B cell (primary cell): ENCODE data around the gene IRF9. TPM values are rescaled to one million over a fixed set of nuclear protein-coding genes. Genes with fewer than 3 reads are reported as not detected.

Experiments used
- ATAC-seq: fragments of 200-7000 bp; cut with Tn5 transposase; one replicate; pipeline ENCODE4 v1.10.0; 2021; ENCODE audit warnings: low read depth, mild to moderate bottlenecking, moderate number of reproducible peaks, moderate library complexity
- CTCF ChIA-PET: fragments of 350-600 bp; sonication (Branson Sonifier 250); formaldehyde crosslinking; loops from one replicate; lab custom pipeline; 2021; ENCODE audit warnings: antibody characterized with exemption, inconsistent platforms; lab: Charles Lee
- POLR2A ChIA-PET: fragments of 350-600 bp; sonication (Branson Sonifier 250); formaldehyde crosslinking; loops from one replicate; lab custom pipeline; 2021; ENCODE audit warnings: antibody characterized with exemption; lab: Charles Lee
- DNase-seq: peaks from one replicate; pipeline ENCODE4 v3.0.0; 2013
- H2AFZ ChIP-seq: 2 replicates; pipeline ENCODE4 v1.6.1; 2012; ENCODE audit warnings: mild to moderate bottlenecking, low read depth, low read length; ENCODE audit not compliant: insufficient read depth, poor library complexity, severe bottlenecking
- H3K27ac ChIP-seq, 2 donors: 1 replicate in 1 of 2; 2 replicates in 1 of 2; pipeline ENCODE4 v1.5.1; 2012 to 2013; ENCODE audit warnings: low read length in 2 of 2, mild to moderate bottlenecking in 2 of 2, moderate library complexity in 1 of 2
- H3K27me3 ChIP-seq, 4 experiments: fragments of 200-600 bp in 1 of 4; sonication (generic) in 1 of 4; replicated peaks in 1 of 4; 1 replicate in 2 of 4; 2 replicates in 2 of 4; pipeline versions ENCODE4 v1.6.1 to v1.7.0; 2013 to 2016; ENCODE audit warnings: low read length in 3 of 4, mild to moderate bottlenecking in 2 of 4, mixed read lengths in 1 of 4, moderate library complexity in 1 of 4; ENCODE audit not compliant: insufficient read depth in 4 of 4, control insufficient read depth in 3 of 4; ENCODE audit errors: control extremely low read depth in 1 of 4
- H3K36me3 ChIP-seq, 2 experiments: replicated peaks in 1 of 2; 1 replicate in 1 of 2; 2 replicates in 1 of 2; pipeline versions ENCODE4 v1.6.1 to v1.7.1; 2013; ENCODE audit warnings: low read length in 1 of 2; ENCODE audit not compliant: insufficient read depth in 2 of 2, control insufficient read depth in 1 of 2; ENCODE audit errors: control extremely low read depth in 1 of 2, extremely low read depth in 1 of 2
- H3K4me1 ChIP-seq, 2 donors: fragments of 200-600 bp in 1 of 2; sonication (generic) in 1 of 2; 1 replicate in 1 of 2; 2 replicates in 1 of 2; pipeline versions ENCODE4 v1.5.1 to v1.6.1; 2013 to 2017; ENCODE audit warnings: low read length in 2 of 2; ENCODE audit not compliant: control insufficient read depth in 2 of 2, insufficient read depth in 2 of 2
- H3K4me2 ChIP-seq: replicated peaks from 2 replicates; pipeline ENCODE3; 2012; ENCODE audit warnings: mild to moderate bottlenecking, low read depth, low read length; ENCODE audit not compliant: poor library complexity, severe bottlenecking
- H3K4me3 ChIP-seq, 5 experiments: fragments of 200-600 bp in 1 of 5; sonication (generic) in 1 of 5; 1 replicate in 3 of 5; 2 replicates in 2 of 5; pipeline versions ENCODE4 v1.5.1 to v1.7.0; 2011 to 2016; ENCODE audit warnings: low read length in 4 of 5, mild to moderate bottlenecking in 4 of 5, low read depth in 2 of 5, control low read depth in 1 of 5, moderate library complexity in 1 of 5; ENCODE audit not compliant: insufficient read depth in 1 of 5; ENCODE audit errors: control extremely low read depth in 1 of 5, extremely low read depth in 1 of 5
- H3K79me2 ChIP-seq: fragments of 200-600 bp; sonication (generic); one replicate; pipeline ENCODE4 v1.6.0; 2016; ENCODE audit warnings: low read length; ENCODE audit not compliant: control insufficient read depth, insufficient read depth
- H3K9ac ChIP-seq: fragments of 200-600 bp; sonication (generic); 2 replicates; pipeline ENCODE4 v1.6.1; 2017; ENCODE audit warnings: mild to moderate bottlenecking, low read length, moderate library complexity
- H3K9me3 ChIP-seq, 3 donors: one replicate each; pipeline versions ENCODE4 v1.6.1 to v1.7.1; 2013; ENCODE audit warnings: low read length in 2 of 3; ENCODE audit not compliant: control insufficient read depth in 2 of 3, insufficient read depth in 1 of 3; ENCODE audit errors: control extremely low read depth in 1 of 3
- H4K20me1 ChIP-seq: 2 replicates; pipeline ENCODE4 v1.6.0; 2012; ENCODE audit warnings: mild to moderate bottlenecking, low read length; ENCODE audit not compliant: insufficient read depth, control insufficient read depth, poor library complexity, severe bottlenecking
- H3K27ac Mint-ChIP-seq: one replicate; pipeline ENCODE4 v1.8.0; 2021; ENCODE audit warnings: mixed read lengths
- H3K27me3 Mint-ChIP-seq: one replicate; pipeline ENCODE4 v1.8.0; 2021; ENCODE audit warnings: mixed read lengths
- H3K4me1 Mint-ChIP-seq: one replicate; pipeline ENCODE4 v1.8.0; 2021; ENCODE audit warnings: mixed read lengths
- H3K4me3 Mint-ChIP-seq: one replicate; pipeline ENCODE4 v1.8.0; 2021; ENCODE audit warnings: mixed read lengths
- H3K9me3 Mint-ChIP-seq: one replicate; pipeline ENCODE4 v1.8.0; 2022; ENCODE audit warnings: mixed read lengths; ENCODE audit not compliant: insufficient read depth
- EZH2 ChIP-seq: IDR thresholded peaks from 2 replicates; pipeline ENCODE4 v1.6.1; 2012; ENCODE audit warnings: borderline replicate concordance, low read depth, mild to moderate bottlenecking, moderate library complexity, low read length; ENCODE audit not compliant: insufficient read depth, poor library complexity, severe bottlenecking
- WGBS: methylation state at CpG from one replicate; pipeline ENCODE4 v1.1.5; 2013; ENCODE audit warnings: missing lambda C conversion rate; ENCODE audit not compliant: insufficient coverage; 5-methylcytosine and 5-hydroxymethylcytosine counted together
- intact Hi-C: fragments of 100-400 bp; cut with micrococcal nuclease; formaldehyde crosslinking; loops from one replicate; pipeline ENCODE4 v1.10.0; 2022
- polyA plus RNA-seq: library from polyadenylated mRNA; depleted of rRNA; stranded (reverse); fragments of >200 nt; gene quantifications from 2 replicates; pipeline ENCODE4 v1.2.3, GENCODE V29; 2012
- total RNA-seq, 2 donors: library from RNA; stranded (reverse); fragments of 120-200 nt in 1 of 2; gene quantifications; 1 replicate in 1 of 2; 2 replicates in 1 of 2; pipeline versions ENCODE4 v1.2.3 to v1.2.4, GENCODE V29; 2013 to 2022
- TF ChIP-seq, protein P1 (sequence below): fragments of 200-600 bp; IDR thresholded peaks from one replicate; pipeline ENCODE4 v1.8.0; 2022; ENCODE audit warnings: antibody characterized with exemption, mild to moderate bottlenecking

The IRF9 gene
- total and polyA plus RNA-seq, 2 donors (not counting 1 experiment from before 2014, with no cell fraction given), result 191 to 269 TPM

DNA sequence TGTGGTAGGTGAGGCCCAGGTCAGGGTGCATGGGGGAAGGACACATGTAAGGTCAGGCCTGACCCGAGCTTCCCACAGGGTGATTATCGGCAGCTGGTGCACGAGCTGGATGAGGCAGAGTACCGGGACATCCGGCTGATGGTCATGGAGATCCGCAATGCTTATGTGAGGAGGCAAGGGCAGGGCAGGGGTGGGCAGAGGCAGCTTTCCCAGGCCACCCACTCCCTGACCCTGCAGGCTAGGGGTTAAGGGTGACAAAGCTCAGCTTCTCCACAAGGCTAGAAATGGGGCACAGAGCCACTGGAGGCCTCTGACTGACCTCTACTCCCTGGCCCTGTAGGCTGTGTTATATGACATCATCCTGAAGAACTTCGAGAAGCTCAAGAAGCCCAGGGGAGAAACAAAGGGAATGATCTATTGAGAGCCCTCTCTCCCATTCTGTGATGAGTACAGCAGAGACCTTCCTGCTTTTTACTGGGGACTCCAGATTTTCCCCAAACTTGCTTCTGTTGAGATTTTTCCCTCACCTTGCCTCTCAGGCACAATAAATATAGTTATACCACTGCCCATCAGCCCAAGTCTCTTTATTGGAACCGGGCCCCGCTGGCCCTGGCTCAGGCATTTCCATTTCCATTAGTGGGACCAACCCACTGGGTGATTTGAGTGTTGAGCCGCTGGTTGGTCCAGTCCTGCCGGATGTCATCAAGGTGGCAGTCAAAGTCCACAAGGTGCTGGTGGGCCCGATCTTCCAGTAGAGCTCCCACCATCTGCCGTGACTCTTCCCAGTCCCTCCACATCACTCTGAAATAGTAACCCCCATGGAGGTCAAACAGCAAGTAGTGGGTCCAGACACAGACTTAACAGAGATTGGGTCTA lies 22.4 kb upstream of the IRF9 start:
- ATAC-seq (no peak), DNase-seq (no peak)
- H3K27ac Mint-ChIP-seq, result peak overlapping the region; percentile 47
- peaks cover 16% of the 10 kb centered on the region for H4K20me1 ChIP-seq
- peaks cover 58% of the 10 kb centered on the region for H3K4me1 Mint-ChIP-seq
- no peaks in the 10 kb centered on the region for H3K27me3 Mint-ChIP-seq
- intact Hi-C loops, result no loop called here
- peaks cover 27 to 41% of the 10 kb centered on the region in 2 donors for H3K4me1 ChIP-seq
- WGBS, result 95% methylated on average over 11 of the region's 13 CpGs
- no peak overlapping the region for H3K9ac ChIP-seq
- H3K79me2 ChIP-seq, result peaks cover 62% of the 10 kb centered on the region
- H3K9me3 ChIP-seq, result no peaks in the 10 kb centered on the region
- H3K9me3 Mint-ChIP-seq, result no peaks in the 10 kb centered on the region
- no peak overlapping the region for H2AFZ ChIP-seq
- H3K4me3 ChIP-seq, result no peak overlapping the region
- POLR2A ChIA-PET, result interaction anchor here (0.6 to 1.0 kb wide), 3 partner anchors 8 to 55 kb away, joined by 3 to 4 read pairs (median 3); partner anchors contain the start of genes DCAF11, NRL and PSME2
- no peak for TF ChIP-seq EZH2
- TF ChIP-seq, protein P1, sequence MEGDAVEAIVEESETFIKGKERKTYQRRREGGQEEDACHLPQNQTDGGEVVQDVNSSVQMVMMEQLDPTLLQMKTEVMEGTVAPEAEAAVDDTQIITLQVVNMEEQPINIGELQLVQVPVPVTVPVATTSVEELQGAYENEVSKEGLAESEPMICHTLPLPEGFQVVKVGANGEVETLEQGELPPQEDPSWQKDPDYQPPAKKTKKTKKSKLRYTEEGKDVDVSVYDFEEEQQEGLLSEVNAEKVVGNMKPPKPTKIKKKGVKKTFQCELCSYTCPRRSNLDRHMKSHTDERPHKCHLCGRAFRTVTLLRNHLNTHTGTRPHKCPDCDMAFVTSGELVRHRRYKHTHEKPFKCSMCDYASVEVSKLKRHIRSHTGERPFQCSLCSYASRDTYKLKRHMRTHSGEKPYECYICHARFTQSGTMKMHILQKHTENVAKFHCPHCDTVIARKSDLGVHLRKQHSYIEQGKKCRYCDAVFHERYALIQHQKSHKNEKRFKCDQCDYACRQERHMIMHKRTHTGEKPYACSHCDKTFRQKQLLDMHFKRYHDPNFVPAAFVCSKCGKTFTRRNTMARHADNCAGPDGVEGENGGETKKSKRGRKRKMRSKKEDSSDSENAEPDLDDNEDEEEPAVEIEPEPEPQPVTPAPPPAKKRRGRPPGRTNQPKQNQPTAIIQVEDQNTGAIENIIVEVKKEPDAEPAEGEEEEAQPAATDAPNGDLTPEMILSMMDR, result no peak
- peak overlapping the region; percentile 65 for H3K4me3 Mint-ChIP-seq
- H3K27ac ChIP-seq, result no peak overlapping the region
- peaks cover 0 to 34% of the 10 kb centered on the region in 2 experiments for H3K36me3 ChIP-seq
- no peak overlapping the region for H3K4me2 ChIP-seq
- H3K27me3 ChIP-seq, result no peaks in the 10 kb centered on the region
- CTCF ChIA-PET, result interaction anchor here (0.7 to 4.6 kb wide), 5 partner anchors 14 to 195 kb away, joined by 3 to 43 read pairs (median 9); partner anchors contain the start of genes DCAF11, IRF9 and NRL
